Neural cell (in vitro differentiated cells): Measurements from ENCODE around the gene SMARCD1. TPM values are rescaled to one million over a fixed set of nuclear protein-coding genes. Genes with fewer than 3 reads are reported as not detected.

Source experiments
- H2AFZ ChIP-seq: fragments of 200-600, 300-800 bp; sonication (generic), shearing (Covaris generic); 2 replicates; pipeline ENCODE4 v1.6.0; 2014; ENCODE audit warnings: low read depth, mild to moderate bottlenecking, antibody characterized with exemption, low read length, moderate library complexity
- H3F3A ChIP-seq: fragments of 200-600 bp; shearing (Covaris generic); 2 replicates; pipeline ENCODE4 v1.6.1; 2016; ENCODE audit warnings: mild to moderate bottlenecking, moderate library complexity, mixed read lengths, antibody characterized with exemption, low read length; ENCODE audit not compliant: insufficient read depth, poor library complexity, severe bottlenecking
- H3K27ac ChIP-seq: fragments of 200-600, 300-800 bp; sonication (generic), shearing (Covaris generic); 2 replicates; pipeline ENCODE4 v1.5.1; 2014; ENCODE audit warnings: mild to moderate bottlenecking, low read length, moderate library complexity
- H3K27me3 ChIP-seq: fragments of 300-800, 200-600 bp; sonication (generic), shearing (Covaris generic); 2 replicates; pipeline ENCODE4 v1.6.0; 2014; ENCODE audit warnings: mild to moderate bottlenecking, low read depth, low read length, moderate library complexity; ENCODE audit not compliant: insufficient read depth
- H3K36me3 ChIP-seq: fragments of 300-800, 200-600 bp; sonication (generic), shearing (Covaris generic); 2 replicates; pipeline ENCODE4 v1.5.1; 2014; ENCODE audit warnings: mild to moderate bottlenecking, antibody characterized with exemption, low read length, moderate library complexity; ENCODE audit not compliant: insufficient read depth
- H3K4me2 ChIP-seq: fragments of 300-800, 200-600 bp; sonication (generic), shearing (Covaris generic); 2 replicates; pipeline ENCODE4 v1.6.0; 2014; ENCODE audit warnings: mild to moderate bottlenecking, low read length
- H3K4me3 ChIP-seq: fragments of 300-800, 200-600 bp; sonication (generic), shearing (Covaris generic); 2 replicates; pipeline ENCODE4 v1.5.1; 2014; ENCODE audit warnings: mild to moderate bottlenecking, low read length, moderate library complexity
- H3K79me2 ChIP-seq: fragments of 200-600 bp; shearing (Covaris generic); replicated peaks from 2 replicates; pipeline ENCODE4 v1.6.0; 2014; ENCODE audit warnings: mild to moderate bottlenecking, low read length, moderate library complexity; ENCODE audit not compliant: insufficient read depth
- H3K9ac ChIP-seq: fragments of 300-800, 200-600 bp; sonication (generic), shearing (Covaris generic); 2 replicates; pipeline ENCODE4 v1.6.1; 2016; ENCODE audit warnings: mild to moderate bottlenecking, low read length, mixed read lengths
- H3K9me2 ChIP-seq: fragments of 200-600 bp; shearing (Covaris generic); 2 replicates; pipeline ENCODE4 v1.6.1; 2016; ENCODE audit warnings: mild to moderate bottlenecking, low read length, mixed read lengths; ENCODE audit not compliant: insufficient read depth
- H3K9me3 ChIP-seq: fragments of 200-600, 300-800 bp; sonication (generic), shearing (Covaris generic); 2 replicates; pipeline ENCODE4 v1.6.1; 2016; ENCODE audit warnings: mild to moderate bottlenecking, mixed run types, low read length, moderate library complexity, mixed read lengths
- H4K20me1 ChIP-seq: fragments of 200-600 bp; shearing (Covaris generic); 2 replicates; pipeline ENCODE4 v1.6.1; 2016; ENCODE audit warnings: mild to moderate bottlenecking, mixed run types; ENCODE audit not compliant: insufficient read depth
- CTCF ChIP-seq: fragments of 450-650 bp; IDR thresholded peaks from 2 replicates; pipeline ENCODE4 v1.5.1; 2014; ENCODE audit warnings: antibody characterized with exemption, mild to moderate bottlenecking, moderate library complexity; ENCODE audit not compliant: poor library complexity, severe bottlenecking
- EP300 ChIP-seq: fragments of 450-650 bp; conservative IDR thresholded peaks from 2 replicates; pipeline ENCODE4 v1.6.1; 2014; ENCODE audit warnings: antibody characterized with exemption, mild to moderate bottlenecking, moderate library complexity; ENCODE audit not compliant: poor library complexity, severe bottlenecking
- EZH2 ChIP-seq: fragments of 200-600, 300-800 bp; shearing (Covaris generic), sonication (generic); IDR thresholded peaks from 2 replicates; pipeline ENCODE4 v1.6.1; 2014; ENCODE audit warnings: antibody characterized with exemption, low read length, borderline replicate concordance, mild to moderate bottlenecking; ENCODE audit not compliant: insufficient read depth, poor library complexity, severe bottlenecking
- MXI1 ChIP-seq: fragments of 450-650 bp; conservative IDR thresholded peaks from 2 replicates; pipeline ENCODE4 v1.6.1; 2014; ENCODE audit warnings: antibody characterized with exemption, mild to moderate bottlenecking; ENCODE audit not compliant: poor library complexity, severe bottlenecking
- POLR2AphosphoS5 ChIP-seq: IDR thresholded peaks from 2 replicates; pipeline ENCODE4 v1.6.1; 2012
- RAD21 ChIP-seq: fragments of 450-650 bp; conservative IDR thresholded peaks from 2 replicates; pipeline ENCODE4 v1.6.1; 2014; ENCODE audit warnings: antibody characterized with exemption, mild to moderate bottlenecking, moderate library complexity
- REST ChIP-seq: IDR thresholded peaks from 2 replicates; pipeline ENCODE4 v1.6.1; 2012; ENCODE audit warnings: borderline replicate concordance
- SMC3 ChIP-seq: fragments of 450-650 bp; conservative IDR thresholded peaks from 2 replicates; pipeline ENCODE4 v1.6.1; 2014; ENCODE audit warnings: antibody characterized with exemption, mild to moderate bottlenecking, moderate library complexity; ENCODE audit not compliant: poor library complexity
- TAF1 ChIP-seq: IDR thresholded peaks from 2 replicates; pipeline ENCODE4 v1.6.1; 2012; ENCODE audit warnings: low read depth
- polyA plus RNA-seq: library from polyadenylated mRNA; depleted of rRNA; stranded (reverse); fragments of >200 nt; gene quantifications from 2 replicates; pipeline ENCODE4 v1.2.3, GENCODE V29; 2014

Gene SMARCD1
- polyA plus RNA-seq, 1 donor from 2014 or later: 90.9 TPM

GRCh38 chr12:50109319-50109718, 24.2 kb downstream of the SMARCD1 start:
- no peaks in the 10 kb centered on the region for H3K36me3 ChIP-seq
- H4K20me1 ChIP-seq: no peaks in the 10 kb centered on the region
- TF ChIP-seq MXI1: no peak
- TF ChIP-seq EP300: no peak
- no peak for TF ChIP-seq SMC3
- no peak for TF ChIP-seq RAD21
- no peak for TF ChIP-seq POLR2AphosphoS5
- no peak for TF ChIP-seq CTCF
- no peak for TF ChIP-seq EZH2
- no peak overlapping the region for H3K27ac ChIP-seq
- H3K4me3 ChIP-seq: no peak overlapping the region
- no peaks in the 10 kb centered on the region for H3K27me3 ChIP-seq
- H3K4me2 ChIP-seq: no peak overlapping the region
- no peak overlapping the region for H2AFZ ChIP-seq
- H3K9ac ChIP-seq: no peak overlapping the region
- peaks cover 1% of the 10 kb centered on the region for H3K79me2 ChIP-seq
- no peaks in the 10 kb centered on the region for H3K9me3 ChIP-seq
- no peaks in the 10 kb centered on the region for H3K9me2 ChIP-seq
- no peaks in the 10 kb centered on the region for H3F3A ChIP-seq

- H3K4me2 ChIP-seq: no peak overlapping the region
Observed at GRCh38 chr12:50110127-50110761, 25.1 kb downstream of the SMARCD1 start.

More at GRCh38 chr12:50110127-50110761, 25.1 kb downstream of the SMARCD1 start:
- H3K9me3 ChIP-seq: no peaks in the 10 kb centered on the region
- H3K4me3 ChIP-seq: no peak overlapping the region
- no peak overlapping the region for H3K27ac ChIP-seq
- no peaks in the 10 kb centered on the region for H3K36me3 ChIP-seq
- H3K9ac ChIP-seq: no peak overlapping the region
- no peak overlapping the region for H2AFZ ChIP-seq
- H3K9me2 ChIP-seq: no peaks in the 10 kb centered on the region
- H3F3A ChIP-seq: no peaks in the 10 kb centered on the region
- no peaks in the 10 kb centered on the region for H3K27me3 ChIP-seq
- H4K20me1 ChIP-seq: no peaks in the 10 kb centered on the region
- no peak for TF ChIP-seq POLR2AphosphoS5
- TF ChIP-seq EP300: no peak
- TF ChIP-seq MXI1: no peak
- TF ChIP-seq SMC3: no peak
- no peak for TF ChIP-seq EZH2
- no peak for TF ChIP-seq REST
- TF ChIP-seq CTCF: no peak
- no peak for TF ChIP-seq RAD21
- no peak for TF ChIP-seq TAF1
- H3K79me2 ChIP-seq: peaks cover 4% of the 10 kb centered on the region
